ENCODE data around the gene CENPX.
"Not testable (repeated sequence)": the region's sequence is repeated elsewhere in the genome, so short reads cannot be mapped to it uniquely, and the experiment has no call there.

CENPX gene

GRCh38 chr17:82039695-82040299 lies 17.1 kb upstream of the CENPX start:
- no peak for DNase-seq

DNA sequence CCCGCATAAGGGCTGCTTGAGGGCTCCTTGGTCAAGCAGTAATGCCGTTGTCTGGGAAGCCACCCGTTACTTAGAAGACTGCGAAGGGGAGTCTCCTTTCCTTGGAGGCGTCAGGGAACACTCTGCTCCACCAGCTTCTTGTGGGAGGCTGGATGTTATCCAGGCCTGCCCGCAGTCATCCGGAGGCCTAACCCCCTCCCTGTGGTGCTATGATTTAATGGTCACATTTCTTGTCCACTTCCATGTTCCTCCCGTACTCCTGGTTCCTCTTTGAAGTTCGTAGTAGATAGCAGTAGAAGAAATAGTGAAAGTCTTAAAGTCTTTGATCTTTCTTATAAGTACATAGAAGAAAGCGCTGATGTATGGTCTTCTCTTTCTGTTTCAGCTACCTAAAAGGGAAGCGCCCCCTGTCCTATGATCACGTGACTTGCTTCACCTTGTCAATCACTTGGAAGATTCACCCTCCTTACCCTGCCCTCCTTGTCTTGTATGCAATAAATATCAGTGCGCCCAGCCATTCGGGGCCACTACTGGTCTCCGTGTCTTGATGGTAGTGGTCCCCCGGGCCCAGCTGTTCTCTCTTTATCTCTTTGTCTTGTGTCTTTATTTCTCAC lies 16.2 kb upstream of the CENPX start:
- ATAC-seq, DNase-seq: not testable (repeated sequence)

More at GRCh38 chr17:82039695-82040299, 17.1 kb upstream of the CENPX start:
- ATAC-seq, result no peak

DNA sequence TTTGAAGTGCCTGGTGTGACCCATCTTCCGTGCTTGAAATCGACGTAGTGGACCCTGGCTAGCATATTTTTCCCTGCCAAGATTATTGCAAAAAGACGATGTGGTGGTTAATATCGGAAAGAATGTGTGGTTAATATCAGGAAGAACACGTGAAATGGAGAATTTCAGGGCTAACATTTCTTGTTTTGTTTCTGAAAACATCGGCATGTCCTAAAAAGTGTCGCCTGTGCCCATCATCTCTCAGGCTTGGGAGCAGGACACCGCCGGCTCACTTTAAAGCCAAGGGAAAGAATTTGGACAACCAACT lies 15.2 kb upstream of the CENPX start:
- DNase-seq, result no peak
- ATAC-seq, result no peak

- ATAC-seq, result peak; percentile 96
- DNase-seq, result peak; percentile 97
These were observed 14.6 kb upstream of the CENPX start, which contains the start of gene DCXR for GRCh38 chr17:82037092-82037888. TSS of gene DCXR (minus strand) at chr17:82037697. CDS start at chr17:82037682, 15 bp downstream.

DNA sequence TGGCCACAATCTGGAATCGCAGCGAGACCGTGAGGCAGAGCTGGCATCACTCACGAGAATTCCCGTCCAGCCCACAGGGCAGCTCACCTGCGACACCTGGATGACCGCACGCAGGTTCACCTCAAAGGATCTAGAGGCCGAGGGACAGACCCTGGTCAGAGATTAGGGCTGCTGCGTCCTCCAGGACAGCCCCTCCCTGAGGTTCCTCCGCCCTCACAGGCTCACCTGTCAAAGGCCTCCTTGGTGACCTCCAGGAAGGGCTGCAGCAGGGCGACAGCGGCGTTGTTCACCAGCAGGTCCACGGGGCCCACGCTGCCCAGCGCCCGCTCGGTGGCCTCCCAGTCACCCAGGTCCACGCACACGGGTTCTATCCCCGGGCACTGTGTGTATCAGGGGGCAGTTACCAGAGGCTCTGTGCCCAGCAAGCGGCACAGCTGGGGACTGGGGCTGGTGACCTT lies 14.0 kb upstream of the CENPX start:
- ATAC-seq, result no peak

GRCh38 chr17:82035956-82036633 lies 13.4 kb upstream of the CENPX start:
- ATAC-seq (no peak), DNase-seq (no peak)

More for the DNA sequence above, 14.0 kb upstream of the CENPX start:
- DNase-seq, result no peak

GRCh38 chr17:82035488-82035887 lies 12.8 kb upstream of the CENPX start:
- DNase-seq, result no peak
- ATAC-seq, result no peak

DNA sequence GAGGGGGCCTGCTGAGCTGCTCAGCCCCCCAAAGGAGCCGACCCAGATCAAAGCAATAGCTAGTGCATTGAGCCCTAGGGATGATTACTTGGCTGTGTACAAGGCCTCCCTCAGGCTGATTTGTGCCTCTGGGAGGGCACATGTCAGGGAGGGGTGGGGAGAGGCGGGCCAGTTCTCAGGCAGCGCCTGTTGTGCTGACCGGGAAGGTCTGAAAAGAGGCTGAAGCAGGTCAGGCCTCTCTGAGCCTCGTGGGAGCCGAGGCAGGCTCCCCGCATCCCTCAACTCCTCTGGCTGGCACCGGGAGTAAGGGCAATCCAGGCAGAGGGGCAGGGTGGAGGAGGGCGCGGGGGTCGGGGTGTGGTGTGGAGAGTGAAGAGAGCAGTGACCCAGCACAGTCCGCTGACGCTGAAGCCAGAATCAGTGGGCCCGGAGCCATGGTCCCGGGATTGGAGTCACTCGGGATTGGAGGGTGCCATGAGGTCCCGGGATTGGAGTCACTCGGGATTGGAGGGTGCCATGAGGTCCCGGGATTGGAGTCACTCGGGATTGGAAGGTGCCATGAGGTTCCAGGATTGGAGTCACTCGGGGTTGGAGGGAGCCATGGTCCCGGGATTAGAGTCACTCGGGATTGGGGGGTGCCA lies 11.8 kb upstream of the CENPX start:
- ATAC-seq, result no peak
- no peak for DNase-seq

- no peak for ATAC-seq
These were observed 10.8 kb upstream of the CENPX start for GRCh38 chr17:82033359-82034085.

DNA sequence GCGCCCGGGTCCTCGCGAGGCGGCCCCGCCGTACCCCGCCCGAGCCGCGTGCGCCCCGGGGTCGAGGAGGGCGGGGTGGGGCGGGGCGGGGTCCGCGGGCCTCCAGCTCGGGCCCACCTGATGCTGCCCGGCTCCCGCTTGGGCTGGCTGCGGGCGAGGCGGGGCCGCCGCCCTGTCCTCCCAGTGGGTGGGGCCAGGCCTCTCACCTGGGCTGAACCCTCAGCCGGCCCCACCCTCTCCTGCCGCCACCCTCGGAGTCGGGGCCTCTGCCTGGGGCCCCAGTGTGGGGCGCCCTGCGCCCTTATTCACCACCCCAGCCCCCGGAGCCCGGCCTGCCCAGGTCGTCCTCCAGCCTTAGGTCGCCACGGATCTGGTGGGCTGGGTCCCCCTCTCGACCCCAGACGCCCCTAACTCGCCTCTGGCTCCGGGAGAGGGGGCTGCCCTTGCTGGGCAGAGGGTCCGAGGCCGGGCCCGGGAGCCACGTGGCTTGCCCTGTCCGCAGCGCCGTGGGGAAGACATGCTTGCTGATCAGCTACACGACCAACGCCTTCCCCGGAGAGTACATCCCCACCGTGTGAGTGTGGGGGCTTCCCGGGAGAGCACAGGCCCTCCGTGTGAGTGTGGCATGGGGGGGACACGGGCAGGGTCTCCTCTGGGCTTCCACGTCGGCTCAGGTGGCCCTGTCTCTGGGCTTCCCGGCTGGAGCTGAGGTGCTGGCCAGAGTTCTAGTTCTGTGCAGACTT lies 9.4 kb upstream of the CENPX start:
- DNase-seq (peak; percentile 49), ATAC-seq (peak; percentile 30)

More at GRCh38 chr17:82033359-82034085, 10.8 kb upstream of the CENPX start:
- DNase-seq, result no peak

DNA sequence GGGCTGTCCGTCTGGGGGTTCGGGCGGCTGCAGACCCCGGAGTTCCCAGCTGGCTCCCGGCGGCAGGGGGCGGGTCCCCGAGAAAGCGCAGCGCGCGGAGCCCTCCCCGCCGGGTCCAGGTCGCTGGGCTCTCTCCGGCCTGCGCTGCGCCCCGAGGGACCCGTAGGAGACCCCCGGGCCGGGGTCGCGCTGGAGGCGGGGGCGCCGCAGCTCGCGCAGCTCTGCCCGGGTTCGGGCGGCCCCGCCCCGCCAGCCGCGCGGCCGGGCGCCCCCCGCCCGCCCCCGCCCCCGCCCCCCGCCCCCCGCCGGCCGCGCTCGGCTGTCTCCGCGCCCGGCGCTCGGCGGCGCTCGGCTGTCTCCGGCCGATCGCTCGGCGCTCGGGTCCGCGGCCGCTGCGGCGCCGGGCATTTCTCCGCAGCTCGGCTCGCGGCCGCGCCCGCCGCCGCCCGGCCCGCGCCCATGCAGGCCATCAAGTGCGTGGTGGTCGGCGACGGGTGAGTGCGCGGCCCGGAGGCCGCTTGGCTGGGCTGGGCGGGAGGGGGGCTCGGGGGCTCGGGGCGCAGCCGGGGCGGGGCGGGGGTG lies 8.7 kb upstream of the CENPX start, which contains the start of gene RAC3:
Gene RAC3 (plus strand): TSS at position 376 of the 582 bp plus-strand sequence. CDS start 84 bp downstream, at position 460.
- ATAC-seq (peak; percentile 10), DNase-seq (peak; percentile 31)

DNA sequence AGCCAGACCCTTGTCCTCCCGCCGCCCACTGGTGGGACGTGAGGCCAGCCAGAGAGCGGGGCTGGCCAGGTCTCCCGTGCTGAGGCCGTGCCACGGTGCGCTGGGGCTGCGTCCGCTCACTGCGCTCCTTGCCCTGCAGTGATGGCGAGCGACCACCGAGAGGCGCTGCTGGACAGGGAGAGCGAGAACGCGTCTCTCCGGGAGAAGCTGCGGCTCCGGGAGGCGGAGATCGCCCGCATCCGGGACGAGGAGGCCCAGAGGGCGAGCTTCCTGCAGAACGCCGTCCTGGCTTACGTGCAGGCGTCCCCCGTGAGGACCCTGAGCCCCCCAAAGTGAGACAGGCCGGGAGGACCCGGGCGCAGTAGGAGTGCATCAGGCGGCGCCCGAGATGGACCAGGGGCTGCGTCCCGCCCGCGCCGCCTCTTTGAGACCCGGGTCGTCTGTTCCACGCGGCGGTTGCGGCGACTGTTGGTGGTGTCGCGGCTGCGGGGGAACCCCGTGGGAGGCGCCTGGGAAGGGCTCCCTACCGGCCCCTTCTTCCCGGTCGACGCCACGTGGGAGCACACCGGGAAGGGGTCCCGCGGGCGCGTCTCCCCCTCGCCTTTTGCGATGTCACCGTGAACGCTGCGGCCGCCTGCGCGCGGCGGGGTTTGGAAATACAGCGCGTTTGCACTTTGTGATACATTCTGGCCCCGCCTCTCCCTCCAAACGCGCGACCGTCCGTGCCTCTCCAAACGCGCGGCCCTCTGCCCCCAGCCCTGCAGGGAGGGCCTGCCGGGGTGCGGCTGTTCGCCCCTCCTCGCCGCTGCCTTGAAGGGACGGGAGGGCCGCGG lies 8.0 kb upstream of the CENPX start:
- peak; percentile 87 for DNase-seq
- peak; percentile 61 for ATAC-seq

- DNase-seq (no peak), ATAC-seq (no peak)
These were observed 7.4 kb upstream of the CENPX start for GRCh38 chr17:82029990-82030469.

- ATAC-seq, result no peak
- DNase-seq, result no peak
These were observed 6.7 kb upstream of the CENPX start for GRCh38 chr17:82029391-82029790.

GRCh38 chr17:82028966-82029365 lies 6.3 kb upstream of the CENPX start:
- no peak for ATAC-seq
- no peak for DNase-seq

DNA sequence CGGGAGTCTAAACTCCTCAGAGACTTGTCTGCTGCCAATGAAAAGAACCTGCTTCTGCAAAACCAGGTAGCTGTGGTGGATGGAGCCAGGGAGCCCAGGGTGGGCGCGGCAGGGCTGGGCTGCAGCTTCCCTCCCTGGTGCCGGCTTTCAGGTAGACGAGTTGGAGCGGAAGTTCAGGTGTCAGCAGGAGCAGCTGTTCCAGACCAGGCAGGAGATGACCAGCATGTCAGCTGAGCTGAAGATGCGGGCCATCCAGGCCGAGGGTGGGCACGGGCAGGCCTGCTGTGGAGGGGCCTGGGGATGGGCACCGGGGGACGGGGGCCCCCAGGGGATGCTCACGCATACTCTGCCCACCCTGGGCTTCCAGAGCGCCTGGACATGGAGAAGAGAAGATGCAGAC lies 5.6 kb upstream of the CENPX start:
- DNase-seq (no peak), ATAC-seq (no peak)

GRCh38 chr17:82025401-82026107 lies 2.9 kb upstream of the CENPX start:
- DNase-seq (no peak), ATAC-seq (no peak)

- ATAC-seq (no peak), DNase-seq (no peak)
These were observed 2.2 kb upstream of the CENPX start for GRCh38 chr17:82024859-82025258.
